Measurements from ENCODE around the gene ADD1.

ADD1 gene

GRCh38 chr4:2835978-2836377, 7.7 kb upstream of the ADD1 start:
- DNase-seq = no peak

DNA sequence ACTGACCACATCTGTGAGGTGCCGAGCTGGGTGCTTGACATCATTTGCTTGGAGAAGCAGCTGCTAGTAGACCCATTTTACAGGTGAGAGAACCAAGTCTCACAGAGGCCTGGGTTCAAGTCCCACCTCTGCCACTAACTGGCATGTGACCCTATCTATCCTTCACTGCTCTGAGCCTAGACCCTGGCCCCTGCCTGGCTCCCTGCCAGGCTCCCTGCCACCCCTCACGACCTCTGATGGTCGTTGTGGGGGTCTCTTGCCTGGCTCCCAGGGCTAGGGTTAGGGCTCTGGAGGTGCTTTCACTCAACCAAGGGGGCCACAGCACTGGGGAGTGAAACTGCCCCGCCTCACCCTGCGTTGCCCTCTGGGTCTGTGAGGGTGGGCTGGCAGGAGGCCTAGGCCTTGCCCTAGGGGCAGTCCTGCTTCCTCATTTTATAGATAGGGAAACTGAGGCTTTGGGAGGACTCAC, 7.2 kb upstream of the ADD1 start:
- DNase-seq = no peak

- no peak for DNase-seq
These were observed 6.3 kb upstream of the ADD1 start for GRCh38 chr4:2837110-2837903.

DNA sequence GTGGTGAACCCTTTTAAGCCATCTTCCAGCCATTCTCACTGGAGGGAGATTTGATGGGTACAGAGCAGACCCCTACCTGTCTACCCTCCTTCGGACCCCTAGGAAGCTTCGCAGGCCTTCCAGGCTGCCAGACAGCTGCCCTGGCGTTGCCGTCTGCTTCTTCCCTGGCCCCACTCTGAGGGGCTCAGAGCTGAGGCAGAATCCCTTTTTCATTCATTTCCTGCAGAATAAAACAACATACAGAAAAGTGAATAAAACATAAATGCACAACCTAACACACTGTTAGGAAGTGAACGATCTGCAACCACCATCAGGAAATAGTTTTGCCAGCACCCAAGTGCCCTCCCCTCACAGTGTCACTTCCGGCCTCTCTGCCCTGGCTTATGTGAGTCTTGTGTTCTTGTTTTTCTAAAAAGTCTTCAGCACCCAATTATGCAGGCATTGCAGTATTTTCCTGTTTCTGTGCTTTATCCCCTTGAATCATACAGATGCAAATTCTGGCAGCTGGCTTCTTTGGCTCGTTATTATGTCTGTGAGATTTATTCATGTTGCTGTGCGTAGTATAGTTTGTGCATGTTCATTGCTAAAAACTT, 5.6 kb upstream of the ADD1 start:
- peak; percentile 61 for DNase-seq

- DNase-seq = no peak
These were observed 4.6 kb upstream of the ADD1 start for GRCh38 chr4:2839060-2839459.

DNA sequence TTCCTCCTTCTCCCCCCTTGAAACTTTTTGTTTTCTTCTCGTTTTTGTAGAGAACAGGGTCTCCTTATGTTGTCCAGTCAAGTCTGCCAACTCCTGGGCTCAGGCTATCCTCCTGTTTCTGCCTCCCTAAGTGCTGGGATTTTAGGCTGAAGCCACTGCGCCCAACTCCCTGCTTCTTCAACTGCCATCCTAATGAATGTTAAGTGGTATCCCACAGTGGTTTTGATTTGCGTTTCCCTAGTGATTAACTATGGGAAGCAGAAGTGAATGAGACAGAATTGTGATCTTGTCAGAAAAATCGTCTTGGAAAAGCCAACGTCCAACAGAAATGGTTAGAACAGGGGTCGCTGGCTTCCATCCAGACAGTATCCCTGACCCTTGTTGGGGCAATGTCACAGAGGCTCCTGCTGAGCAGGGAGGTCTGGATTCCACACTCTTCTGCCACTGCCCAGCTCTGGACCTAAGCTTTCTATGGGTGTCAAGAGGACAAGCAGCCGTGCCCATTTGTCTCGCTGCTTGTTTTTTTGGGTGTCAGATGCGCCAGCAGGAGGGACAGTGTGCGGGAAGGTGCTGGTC, 869 bp upstream of the ADD1 start:
- no peak for DNase-seq

GRCh38 chr4:2843941-2844584, 419 bp downstream of the ADD1 start:
- no peak for DNase-seq

DNA sequence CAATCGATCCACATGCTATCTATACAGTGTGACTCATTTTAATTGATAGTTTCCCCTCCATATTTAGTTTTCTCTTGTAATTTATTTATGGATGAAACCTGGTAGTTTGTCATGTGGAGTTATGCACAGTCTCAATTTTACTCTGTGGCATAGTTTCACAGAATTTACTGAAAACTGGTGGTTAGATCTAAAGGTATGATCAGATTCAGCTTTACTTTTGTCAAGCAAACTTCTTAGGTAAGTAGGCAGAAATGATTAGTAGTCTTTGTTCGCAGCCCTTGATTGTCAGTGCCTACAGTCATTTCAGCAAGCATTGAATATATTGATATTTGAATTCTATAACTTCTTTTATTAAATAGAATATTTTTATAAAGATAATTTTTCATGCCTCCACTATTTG, 2.5 kb downstream of the ADD1 start:
- no peak for DNase-seq

DNA sequence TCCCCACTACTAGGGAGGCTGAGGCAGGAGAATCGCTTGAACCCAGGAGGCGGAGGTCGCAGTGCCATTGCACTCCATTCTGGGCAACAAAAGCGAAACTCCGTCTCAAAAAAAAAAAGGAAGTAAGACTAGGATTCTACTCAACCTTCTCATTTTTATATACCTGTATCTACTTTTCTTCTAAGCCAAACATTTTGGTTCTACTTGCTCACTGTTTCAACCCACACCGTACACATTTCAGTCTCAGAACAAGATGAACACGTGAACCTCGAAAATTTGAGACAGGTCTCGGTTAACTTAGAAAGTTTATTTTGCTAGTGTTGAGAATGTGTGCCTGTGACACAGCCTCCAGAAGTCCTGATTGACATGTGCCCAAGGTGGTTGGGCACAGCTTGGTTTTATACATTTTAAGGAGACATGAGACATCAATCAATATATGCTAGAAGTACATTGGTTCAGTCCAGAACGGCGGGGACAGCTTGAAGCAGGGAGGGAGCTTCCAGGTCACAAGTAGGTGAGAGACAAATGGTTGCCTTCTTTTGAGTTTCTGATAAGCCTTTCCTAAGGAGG, 3.7 kb downstream of the ADD1 start:
- no peak for DNase-seq

- DNase-seq = no peak
These were observed 4.8 kb downstream of the ADD1 start for GRCh38 chr4:2848449-2848848.

DNA sequence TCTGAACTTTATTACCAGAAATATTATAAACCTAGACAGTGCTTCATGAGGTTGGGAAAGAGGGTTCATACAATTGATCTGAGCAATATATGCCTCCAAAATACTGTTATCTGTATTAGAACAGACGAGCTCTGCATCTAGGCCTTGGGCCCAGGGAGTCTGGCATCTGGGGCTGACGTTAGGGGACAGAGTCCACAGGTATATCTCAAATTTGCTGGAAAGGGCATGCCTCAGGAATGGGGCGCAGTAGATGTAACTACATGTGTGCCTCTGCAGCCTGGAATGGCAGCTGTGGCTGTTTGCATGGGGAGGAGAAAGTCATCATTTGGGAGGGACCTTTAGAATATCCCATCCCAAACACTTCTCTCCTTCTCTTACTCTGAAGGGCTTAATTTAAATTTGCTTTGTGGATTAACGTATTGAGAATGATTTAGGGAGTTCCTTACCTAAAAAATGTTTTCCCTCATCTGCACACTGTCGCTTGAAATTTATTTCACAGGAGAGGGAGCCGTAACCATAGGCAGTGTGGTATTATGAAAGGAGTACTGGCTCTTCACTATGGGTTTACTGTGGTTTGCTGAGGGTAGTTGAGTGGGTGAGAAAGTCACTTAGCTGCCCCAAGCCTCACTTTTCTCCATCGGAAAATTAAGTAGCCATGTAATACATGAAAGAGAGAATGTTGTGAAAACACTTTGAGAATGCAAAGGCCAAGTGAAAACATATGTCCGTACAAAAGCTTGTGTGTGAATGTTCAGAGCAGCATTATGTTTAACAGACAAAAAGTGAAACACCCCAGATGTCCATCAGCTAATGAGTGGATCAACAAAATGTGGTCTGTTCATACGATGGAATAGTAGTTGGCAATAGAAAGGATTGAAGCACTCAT, 5.9 kb downstream of the ADD1 start:
- no peak for DNase-seq

DNA sequence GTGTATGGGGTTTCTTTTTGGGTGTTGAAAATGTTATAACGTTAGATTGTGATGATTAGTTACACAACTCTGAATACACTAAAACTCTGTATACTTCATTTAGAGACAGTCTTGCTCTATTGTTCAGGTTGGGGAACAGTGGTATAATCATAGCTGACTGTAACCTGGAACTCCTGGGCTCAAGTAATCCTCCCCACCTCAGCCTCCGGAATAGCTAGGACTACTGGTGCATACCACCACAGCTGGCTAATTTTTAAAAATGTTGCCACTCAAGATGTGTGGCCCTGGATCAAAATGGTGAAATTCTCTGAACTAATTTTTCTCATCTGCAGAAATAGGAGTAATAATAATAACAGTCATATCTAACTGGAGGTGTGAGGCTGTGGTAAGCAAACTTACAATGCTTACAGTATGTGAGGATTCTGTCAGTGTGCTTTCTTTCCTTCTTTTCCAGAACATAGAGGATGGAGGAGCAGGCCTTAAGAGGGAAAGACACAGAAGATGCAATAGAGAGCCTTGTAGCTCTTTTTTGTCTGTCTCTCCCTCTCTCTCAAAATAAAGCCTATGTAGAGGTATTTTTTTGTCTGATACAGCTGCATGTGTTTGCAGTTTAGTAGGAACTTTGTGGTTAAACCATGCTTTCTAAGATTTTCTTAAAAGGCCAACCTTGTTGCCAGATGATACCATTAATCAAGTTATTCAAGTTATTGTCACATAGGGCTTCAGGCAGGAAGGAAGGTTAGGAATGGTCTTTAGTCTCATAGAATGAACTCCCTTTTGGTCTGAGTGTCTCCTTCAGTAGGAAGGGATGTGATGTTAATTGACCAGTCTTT, 7.5 kb downstream of the ADD1 start:
- DNase-seq = no peak

- no peak for DNase-seq
These were observed 8.9 kb downstream of the ADD1 start for GRCh38 chr4:2852481-2852921.

DNA sequence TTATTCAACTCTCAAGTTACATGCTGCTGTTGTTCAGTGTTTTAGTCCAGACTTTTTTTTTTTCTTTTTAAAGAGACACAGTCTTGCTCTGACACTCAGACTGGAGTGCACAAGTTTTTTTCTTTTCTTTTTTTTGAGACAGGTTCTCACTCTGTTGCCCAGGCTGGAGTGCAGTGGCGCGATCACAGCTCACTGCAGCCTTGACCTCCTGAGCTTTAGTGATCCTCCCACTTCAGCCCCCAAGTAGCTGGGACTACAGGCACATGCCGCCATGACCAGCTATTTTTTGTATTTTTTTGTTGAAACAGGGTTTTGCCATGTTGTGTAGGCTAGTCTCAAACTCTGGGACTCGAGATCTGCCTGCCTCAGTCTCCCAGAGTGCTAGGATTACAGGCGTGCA, 11.9 kb downstream of the ADD1 start:
- DNase-seq = no peak

DNA sequence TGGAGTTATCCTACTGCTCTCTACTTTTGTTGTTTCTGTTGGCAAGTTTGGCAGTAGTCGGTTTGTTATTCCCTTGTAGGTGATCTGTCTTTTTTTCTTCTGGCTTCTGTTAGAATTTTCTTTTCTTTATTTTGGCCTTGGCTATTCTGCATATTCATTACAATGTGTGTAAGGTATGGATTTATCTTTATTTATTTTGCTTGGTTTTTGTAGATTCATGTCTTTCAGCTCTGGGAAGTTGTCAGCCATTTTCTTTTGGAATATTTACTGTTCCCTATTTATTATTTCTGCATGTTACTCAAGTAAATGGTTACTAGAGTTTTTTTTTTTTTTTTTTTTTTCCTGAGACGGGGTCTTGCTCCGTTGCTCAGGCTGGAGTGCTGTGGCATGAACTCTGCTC, 12.6 kb downstream of the ADD1 start:
- no peak for DNase-seq

DNA sequence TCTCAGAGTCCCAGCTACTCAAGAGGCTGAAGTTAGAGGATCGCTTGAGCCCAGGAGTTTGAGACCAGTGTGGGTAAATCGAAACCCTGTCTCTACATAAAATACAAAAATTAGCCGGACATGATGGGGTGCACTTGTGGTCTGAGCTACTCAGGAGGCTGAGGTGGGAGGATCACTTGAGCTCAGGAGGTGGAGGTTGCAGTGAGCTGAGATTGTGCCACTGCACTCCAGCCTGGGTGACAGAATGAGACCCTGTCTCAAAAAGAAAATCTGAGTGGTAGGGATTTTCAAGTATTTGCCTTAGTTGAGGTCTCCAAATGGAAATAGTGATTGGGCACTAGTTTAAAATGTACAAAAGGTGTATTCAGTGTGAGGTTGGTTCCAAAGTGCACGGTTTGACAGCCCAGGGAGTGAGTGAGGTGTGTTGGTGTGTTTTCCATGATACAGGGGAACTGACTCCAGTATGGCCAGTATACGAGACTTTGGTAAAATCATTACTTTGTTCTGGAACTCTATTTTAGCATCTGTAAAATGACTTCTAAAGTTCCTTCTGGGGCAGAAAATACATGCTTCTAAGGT, 13.8 kb downstream of the ADD1 start:
- DNase-seq = no peak

DNA sequence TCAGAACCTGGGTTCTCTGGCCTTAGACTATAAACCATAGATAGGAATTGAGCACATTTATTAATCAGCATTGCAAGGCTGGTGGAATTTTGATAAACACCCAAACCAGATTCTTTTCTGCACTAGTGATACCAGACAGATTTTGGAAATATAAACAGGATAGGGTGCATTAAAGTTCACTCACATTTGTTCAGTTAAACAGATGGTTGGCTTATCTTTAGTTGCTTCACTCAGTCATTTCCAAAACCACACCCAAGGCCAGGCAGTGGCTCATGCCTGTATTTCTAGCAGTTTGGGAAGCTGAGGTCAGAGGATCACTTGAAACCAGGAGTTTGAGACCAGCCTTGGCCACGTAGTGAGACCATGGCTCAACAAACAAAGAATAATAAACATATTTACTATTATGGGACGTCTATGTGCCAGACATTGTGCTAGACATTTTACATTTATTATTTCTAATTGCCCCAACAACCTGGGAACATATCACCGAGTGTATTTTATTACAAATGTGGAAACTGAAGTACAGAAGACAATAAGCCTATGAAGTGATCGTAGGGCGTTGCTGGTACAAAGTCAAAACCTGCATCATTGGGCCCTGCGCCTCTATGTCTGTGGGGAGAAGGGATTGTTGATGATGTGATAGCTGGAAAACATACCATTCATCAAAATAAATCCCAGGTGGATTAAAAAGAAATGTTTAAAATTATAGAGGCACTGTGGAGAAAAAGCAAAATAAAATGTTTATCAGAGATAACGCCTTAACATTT, 15.0 kb downstream of the ADD1 start:
- no peak for DNase-seq

- DNase-seq = no peak
These were observed 15.9 kb downstream of the ADD1 start for GRCh38 chr4:2859514-2859913.

DNA sequence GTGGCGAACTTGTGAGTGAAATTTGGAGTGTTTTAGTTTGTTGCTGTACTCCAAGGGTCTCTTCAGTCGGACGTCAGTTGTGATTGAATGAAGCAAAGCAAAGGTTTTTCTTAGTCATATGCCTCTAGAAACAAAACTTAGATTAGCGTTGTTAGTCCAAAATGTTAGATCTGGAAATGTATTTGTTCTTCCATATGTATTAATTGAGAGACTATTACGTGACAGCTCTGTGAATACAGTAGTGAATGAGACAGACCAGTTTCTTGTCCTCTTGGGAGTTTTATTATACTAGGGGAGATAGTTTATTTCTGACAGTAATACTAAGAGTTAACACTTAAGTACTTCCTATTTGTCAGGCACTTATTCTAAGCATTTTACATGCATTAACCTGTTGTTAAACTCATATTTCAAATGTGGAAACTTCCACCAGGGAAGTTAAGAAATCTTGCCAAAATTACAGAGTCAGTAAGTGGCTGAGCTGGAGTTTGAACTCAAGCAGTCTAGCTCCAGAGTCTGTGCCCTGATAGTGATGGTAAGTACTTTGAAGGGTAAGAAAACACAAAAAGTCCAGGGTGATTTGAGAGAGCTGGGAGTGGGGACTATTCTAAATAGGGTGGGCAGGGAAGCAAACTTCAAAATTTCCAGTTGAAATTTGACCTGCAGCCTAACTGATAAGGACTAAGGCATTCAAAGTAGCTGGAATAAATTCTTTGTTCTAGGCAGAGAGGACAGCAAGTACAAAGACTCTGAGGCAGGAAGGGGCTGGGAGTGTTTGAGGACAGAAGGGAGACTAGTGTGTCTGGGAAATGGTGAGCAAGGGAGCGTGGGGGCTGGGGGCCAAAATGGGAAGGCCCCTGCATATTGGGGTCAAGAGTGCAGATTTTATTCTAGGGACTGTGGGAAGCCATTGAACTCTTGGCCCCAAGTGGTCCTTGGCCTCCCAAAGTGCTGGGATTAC, 17.0 kb downstream of the ADD1 start:
- DNase-seq = no peak
